Parietal lobe (tissue), 1 donor: Measurements from ENCODE around the gene RPP38. TPM values are rescaled to one million over a fixed set of nuclear protein-coding genes. Genes with fewer than 3 reads are reported as not detected.

Experiments used
- total RNA-seq: library from RNA; depleted of rRNA; stranded (reverse); fragments of >200 nt; gene quantifications from one replicate; pipeline ENCODE4 v1.2.3, GENCODE V29; 2014

Gene RPP38
- 7.5 TPM for total RNA-seq

GRCh38 chr10:15097011-15097812 is at the start of gene RPP38:
Gene RPP38, plus strand, starts transcription at chr10:15097355. Its CDS starts 5,960 bp downstream, at chr10:15103315.

GRCh38 chr10:15088428-15089261 is 8.5 kb upstream of the RPP38 start, which contains the start of gene ACBD7:
Gene ACBD7, minus strand, starts transcription at chr10:15088776. Its CDS starts 48 bp downstream, at chr10:15088728.

Other genes starting within 250 kb of the RPP38 start
- gene SUV39H2, start 218.5 kb upstream of the RPP38 start, total RNA-seq, result 37.6 TPM
- 25.4 TPM for gene DCLRE1C, start 143.3 kb upstream of the RPP38 start, total RNA-seq
- not detected for gene MEIG1, start 138.0 kb upstream of the RPP38 start, total RNA-seq
- not detected for gene OLAH, start 53.4 kb upstream of the RPP38 start, total RNA-seq
- gene ACBD7, start 8.6 kb upstream of the RPP38 start, total RNA-seq, result 8.1 TPM
- 72.6 TPM for gene NMT2, start 71.3 kb downstream of the RPP38 start, total RNA-seq